ENCODE data around the gene PURB. TPM values are rescaled to one million over a fixed set of nuclear protein-coding genes. Genes with fewer than 3 reads are reported as not detected.

The PURB gene
- total RNA-seq, 2 experiments from 2014 or later: 12.9 to 13.1 TPM

- CTCF ChIA-PET: interaction anchor here (1.1 to 1.2 kb wide), 2 partner anchors 55 to 224 kb away, joined by 3 read pairs; no protein-coding TSS in a partner anchor
- no peaks in the 10 kb centered on the region for H3K36me3 Mint-ChIP-seq (ENCODE audit: low read depth)
- no peak for DNase-seq
- H3K27me3 Mint-ChIP-seq (ENCODE audit: low read depth): peaks cover 2% of the 10 kb centered on the region
- H3K4me1 Mint-ChIP-seq (ENCODE audit: low read depth): peaks cover 15% of the 10 kb centered on the region
- no peak overlapping the region for H3K27ac Mint-ChIP-seq
- no peak overlapping the region for H3K4me3 Mint-ChIP-seq
- intact Hi-C loops (cut with micrococcal nuclease): no loop called here
- no peaks in the 10 kb centered on the region for H3K9me3 Mint-ChIP-seq
Observed at GRCh38 chr7:44911911-44912310, 26.6 kb upstream of the PURB start.

GRCh38 chr7:44909596-44910389 is 24.5 kb upstream of the PURB start:
- no peak overlapping the region for H3K27ac Mint-ChIP-seq
- H3K9me3 Mint-ChIP-seq: no peaks in the 10 kb centered on the region
- H3K4me1 Mint-ChIP-seq (ENCODE audit: low read depth): peaks cover 9% of the 10 kb centered on the region
- DNase-seq: no peak
- CTCF ChIA-PET: no interaction called here
- peaks cover 2% of the 10 kb centered on the region for H3K27me3 Mint-ChIP-seq (ENCODE audit: low read depth)
- intact Hi-C loops (cut with micrococcal nuclease): no loop called here
- H3K36me3 Mint-ChIP-seq (ENCODE audit: low read depth): no peaks in the 10 kb centered on the region
- H3K4me3 Mint-ChIP-seq: no peak overlapping the region

- no peaks in the 10 kb centered on the region for H3K9me3 Mint-ChIP-seq
- peaks cover 2% of the 10 kb centered on the region for H3K27me3 Mint-ChIP-seq (ENCODE audit: low read depth)
- H3K4me3 Mint-ChIP-seq: no peak overlapping the region
- no peak overlapping the region for H3K27ac Mint-ChIP-seq
- CTCF ChIA-PET: interaction anchor here (0.8 kb wide), 1 partner anchor 47 kb away, joined by 3 read pairs; no protein-coding TSS in a partner anchor
- intact Hi-C loops (cut with micrococcal nuclease): no loop called here
- no peaks in the 10 kb centered on the region for H3K4me1 Mint-ChIP-seq (ENCODE audit: low read depth)
- DNase-seq: no peak
- H3K36me3 Mint-ChIP-seq (ENCODE audit: low read depth): no peaks in the 10 kb centered on the region
Observed at GRCh38 chr7:44906965-44907364, 21.6 kb upstream of the PURB start.

- H3K36me3 Mint-ChIP-seq (ENCODE audit: low read depth): no peaks in the 10 kb centered on the region
- peaks cover 2% of the 10 kb centered on the region for H3K27me3 Mint-ChIP-seq (ENCODE audit: low read depth)
- no peak overlapping the region for H3K27ac Mint-ChIP-seq
- no peaks in the 10 kb centered on the region for H3K4me1 Mint-ChIP-seq (ENCODE audit: low read depth)
- intact Hi-C loops (cut with micrococcal nuclease): no loop called here
- DNase-seq: no peak
- H3K9me3 Mint-ChIP-seq: no peaks in the 10 kb centered on the region
- CTCF ChIA-PET: interaction anchor here (0.6 kb wide), 1 partner anchor 210 kb away, joined by 3 read pairs; no protein-coding TSS in a partner anchor
- no peak overlapping the region for H3K4me3 Mint-ChIP-seq
Observed at GRCh38 chr7:44905002-44905635, 19.8 kb upstream of the PURB start.

- intact Hi-C loops (cut with micrococcal nuclease): no loop called here
- Mint-ChIP-seq H3K9me3 (no peaks in the 10 kb centered on the region), H3K36me3 (ENCODE audit: low read depth) (no peaks in the 10 kb centered on the region), H3K27me3 (ENCODE audit: low read depth) (no peaks in the 10 kb centered on the region), H3K4me3 (no peak overlapping the region), H3K4me1 (ENCODE audit: low read depth) (peaks cover 9% of the 10 kb centered on the region), H3K27ac (no peak overlapping the region)
- no peak for DNase-seq
- CTCF ChIA-PET: no interaction called here
Observed at GRCh38 chr7:44899443-44899842, 14.1 kb upstream of the PURB start.

GRCh38 chr7:44898039-44898438 is 12.7 kb upstream of the PURB start:
- Mint-ChIP-seq H3K27ac (no peak overlapping the region), H3K36me3 (ENCODE audit: low read depth) (no peaks in the 10 kb centered on the region), H3K9me3 (no peaks in the 10 kb centered on the region), H3K4me3 (no peak overlapping the region), H3K27me3 (ENCODE audit: low read depth) (no peaks in the 10 kb centered on the region), H3K4me1 (ENCODE audit: low read depth) (peaks cover 9% of the 10 kb centered on the region)
- CTCF ChIA-PET: interaction anchor here (0.8 to 1.2 kb wide), 2 partner anchors 24 to 41 kb away, joined by 3 read pairs; no protein-coding TSS in a partner anchor
- intact Hi-C loops (cut with micrococcal nuclease): no loop called here
- DNase-seq: no peak

- CTCF ChIA-PET: no interaction called here
- no peak for DNase-seq
- Mint-ChIP-seq H3K27ac (peak overlapping the region; percentile 55), H3K27me3 (ENCODE audit: low read depth) (no peaks in the 10 kb centered on the region), H3K4me1 (ENCODE audit: low read depth) (peaks cover 12% of the 10 kb centered on the region), H3K9me3 (no peaks in the 10 kb centered on the region), H3K36me3 (ENCODE audit: low read depth) (no peaks in the 10 kb centered on the region), H3K4me3 (no peak overlapping the region)
- intact Hi-C loops (cut with micrococcal nuclease): no loop called here
Observed at GRCh38 chr7:44897309-44897708, 12.0 kb upstream of the PURB start.

GRCh38 chr7:44894888-44895580 is 9.7 kb upstream of the PURB start:
- DNase-seq: no peak
- Mint-ChIP-seq H3K27me3 (ENCODE audit: low read depth) (no peaks in the 10 kb centered on the region), H3K4me1 (ENCODE audit: low read depth) (peaks cover 29% of the 10 kb centered on the region), H3K4me3 (no peak overlapping the region), H3K27ac (no peak overlapping the region), H3K36me3 (ENCODE audit: low read depth) (no peaks in the 10 kb centered on the region), H3K9me3 (no peaks in the 10 kb centered on the region)
- intact Hi-C loops (cut with micrococcal nuclease): no loop called here
- CTCF ChIA-PET: interaction anchor here (1.2 to 2.2 kb wide), 2 partner anchors 10 to 38 kb away, joined by 4 to 7 read pairs; partner anchors contain the start of gene PURB

GRCh38 chr7:44893710-44894234 is 8.4 kb upstream of the PURB start:
- no peak overlapping the region for H3K27ac Mint-ChIP-seq
- CTCF ChIA-PET: no interaction called here

GRCh38 chr7:44891791-44892190 is 6.5 kb upstream of the PURB start:
- no peak overlapping the region for H3K4me3 Mint-ChIP-seq
- no peaks in the 10 kb centered on the region for H3K36me3 Mint-ChIP-seq (ENCODE audit: low read depth)
- CTCF ChIA-PET: interaction anchor here (0.6 to 1.9 kb wide), 8 partner anchors 16 to 245 kb away, joined by 3 to 6 read pairs (median 3); no protein-coding TSS in a partner anchor
- peak overlapping the region; percentile 93 for H3K27ac Mint-ChIP-seq
- no peak for DNase-seq
- intact Hi-C loops (cut with micrococcal nuclease): loop anchor here (1.0 kb wide), 2 partner anchors 24 to 89 kb away; no protein-coding TSS in a partner anchor
- H3K27me3 Mint-ChIP-seq (ENCODE audit: low read depth): no peaks in the 10 kb centered on the region
- no peaks in the 10 kb centered on the region for H3K9me3 Mint-ChIP-seq
- peaks cover 24% of the 10 kb centered on the region for H3K4me1 Mint-ChIP-seq (ENCODE audit: low read depth)

More at GRCh38 chr7:44893710-44894234, 8.4 kb upstream of the PURB start:
- no peaks in the 10 kb centered on the region for H3K36me3 Mint-ChIP-seq (ENCODE audit: low read depth)
- intact Hi-C loops (cut with micrococcal nuclease): no loop called here
- no peaks in the 10 kb centered on the region for H3K27me3 Mint-ChIP-seq (ENCODE audit: low read depth)
- no peaks in the 10 kb centered on the region for H3K9me3 Mint-ChIP-seq
- DNase-seq: no peak
- H3K4me1 Mint-ChIP-seq (ENCODE audit: low read depth): peaks cover 32% of the 10 kb centered on the region
- H3K4me3 Mint-ChIP-seq: no peak overlapping the region

- no peaks in the 10 kb centered on the region for H3K9me3 Mint-ChIP-seq
- DNase-seq: peak; percentile 83
- H3K4me1 Mint-ChIP-seq (ENCODE audit: low read depth): peaks cover 27% of the 10 kb centered on the region
- intact Hi-C loops (cut with micrococcal nuclease): loop anchor here (1.0 kb wide), 2 partner anchors 24 to 89 kb away; no protein-coding TSS in a partner anchor
- peak overlapping the region; percentile 4 for H3K4me3 Mint-ChIP-seq
- CTCF ChIA-PET: interaction anchor here (0.9 to 1.9 kb wide), 8 partner anchors 17 to 245 kb away, joined by 3 to 6 read pairs (median 4); no protein-coding TSS in a partner anchor
- H3K27ac Mint-ChIP-seq: peak overlapping the region; percentile 93
- H3K27me3 Mint-ChIP-seq (ENCODE audit: low read depth): no peaks in the 10 kb centered on the region
- H3K36me3 Mint-ChIP-seq (ENCODE audit: low read depth): no peaks in the 10 kb centered on the region
Observed at GRCh38 chr7:44891372-44891771, 6.0 kb upstream of the PURB start.
